HepG2 (cell line): ENCODE measurements around the gene ZCCHC3. TPM values are rescaled to one million over a fixed set of nuclear protein-coding genes. Genes with fewer than 3 reads are reported as not detected.

Experiments used
- ARNTL ChIP-seq: sonication (generic); formaldehyde crosslinking; IDR thresholded peaks from 2 replicates; pipeline ENCODE4 v1.4.0; 2020; ENCODE audit warnings: mild to moderate bottlenecking, missing genetic modification reagents
- CREM ChIP-seq, 2 experiments: sonication (generic) in 1 of 2; formaldehyde crosslinking in 1 of 2; IDR thresholded peaks; 2 replicates each; pipeline versions ENCODE4 v1.4.0 to v1.6.1; 2016 to 2020; ENCODE audit warnings: antibody characterized with exemption in 1 of 2, mild to moderate bottlenecking in 1 of 2, missing genetic modification reagents in 1 of 2
- DMAP1 ChIP-seq: IDR thresholded peaks from 2 replicates; pipeline ENCODE4 v1.6.1; 2016
- FOSL2 ChIP-seq: sonication (generic); formaldehyde crosslinking; IDR thresholded peaks from 2 replicates; pipeline ENCODE4 v1.4.0; 2020; ENCODE audit warnings: missing genetic modification reagents
- ISL2 ChIP-seq: sonication (generic); formaldehyde crosslinking; IDR thresholded peaks from 2 replicates; pipeline ENCODE4 v1.5.0; 2020; ENCODE audit warnings: missing genetic modification reagents
- NR2F2 ChIP-seq: IDR thresholded peaks from 2 replicates; pipeline ENCODE4 v1.6.1; 2012; ENCODE audit warnings: low read depth, inconsistent platforms, borderline replicate concordance
- RCOR2 ChIP-seq: IDR thresholded peaks from 2 replicates; pipeline ENCODE4 v1.6.1; 2016; ENCODE audit warnings: missing biosample characterization, missing genetic modification reagents
- SSRP1 ChIP-seq: IDR thresholded peaks from 2 replicates; pipeline ENCODE4 v1.6.1; 2016; ENCODE audit warnings: control low read depth
- TBP ChIP-seq: sonication (generic); formaldehyde crosslinking; IDR thresholded peaks from 2 replicates; pipeline ENCODE4 v1.5.0; 2020; ENCODE audit warnings: missing genetic modification reagents
- TOPORS ChIP-seq: sonication (generic); formaldehyde crosslinking; IDR thresholded peaks from 2 replicates; pipeline ENCODE4 v1.8.0; 2023; ENCODE audit warnings: mild to moderate bottlenecking, missing genetic modification reagents
- XBP1 ChIP-seq: sonication (generic); formaldehyde crosslinking; IDR thresholded peaks from 2 replicates; pipeline ENCODE4 v1.5.0; 2020; ENCODE audit warnings: missing genetic modification reagents
- ZBTB3 ChIP-seq: sonication (generic); formaldehyde crosslinking; IDR thresholded peaks from 2 replicates; pipeline ENCODE4 v1.4.0; 2020; ENCODE audit warnings: low read depth, mild to moderate bottlenecking, moderate library complexity, missing genetic modification reagents, borderline replicate concordance
- ZC3H13 ChIP-seq: sonication (generic); formaldehyde crosslinking; IDR thresholded peaks from 2 replicates; pipeline ENCODE4 v1.8.1; 2023; ENCODE audit warnings: mild to moderate bottlenecking, missing genetic modification reagents, moderate library complexity
- ZNF296 ChIP-seq: sonication (generic); formaldehyde crosslinking; conservative IDR thresholded peaks from 2 replicates; pipeline ENCODE4 v1.5.0; 2020; ENCODE audit warnings: mild to moderate bottlenecking, missing genetic modification reagents
- ZNF331 ChIP-seq: sonication (generic); formaldehyde crosslinking; IDR thresholded peaks from 2 replicates; pipeline ENCODE4 v1.4.0; 2020; ENCODE audit warnings: missing genetic modification reagents
- ZNF350 ChIP-seq: sonication (generic); formaldehyde crosslinking; IDR thresholded peaks from 2 replicates; pipeline ENCODE4 v1.4.0; 2020; ENCODE audit warnings: mild to moderate bottlenecking, low read depth, missing genetic modification reagents, borderline replicate concordance
- ZNF451 ChIP-seq: sonication (generic); formaldehyde crosslinking; IDR thresholded peaks from 2 replicates; pipeline ENCODE4 v1.5.0; 2020; ENCODE audit warnings: mild to moderate bottlenecking, missing genetic modification reagents
- ZNF879 ChIP-seq: sonication (generic); formaldehyde crosslinking; IDR thresholded peaks from 2 replicates; pipeline ENCODE4 v1.8.1; 2023; ENCODE audit warnings: missing genetic modification reagents
- polyA plus RNA-seq, 8 experiments: library from polyadenylated mRNA; depleted of rRNA in 3 of 8; stranded (reverse) in 7 of 8; unstranded in 1 of 8; fragments of >200 nt; fragmentation: Illumina TruSeq in 4 of 8; extraction: Trizol in 4 of 8; gene quantifications; 2 replicates each; pipeline versions ENCODE4 v1.2.1 to v1.2.3, GENCODE V29; 2011 to 2016; ENCODE audit warnings: low read depth in 4 of 8, missing spikeins in 1 of 8, mixed read lengths in 1 of 8; ENCODE audit not compliant: insufficient read depth in 1 of 8
- total RNA-seq, 5 experiments: library from RNA; depleted of rRNA; stranded (reverse); fragments of >200 nt; fragmentation: Illumina TruSeq; extraction: Trizol; gene quantifications; 2 replicates each; pipeline ENCODE4 v1.2.3, GENCODE V29; 2016; ENCODE audit warnings: low read depth in 1 of 5
- TF ChIP-seq, protein P1 (sequence below): IDR thresholded peaks from 2 replicates; pipeline ENCODE4 v1.6.1; 2016; ENCODE audit warnings: low read depth, missing genetic modification reagents, missing compliant biosample characterization
- TF ChIP-seq, protein P2 (sequence below): fragments of 450-650 bp; IDR thresholded peaks from 2 replicates; pipeline ENCODE4 v1.6.1; 2016

Gene ZCCHC3
- total and polyA plus RNA-seq, 2 of the 13 experiments (the other 11 are each of a cell fraction or from before 2014, with no cell fraction given) = 46.6 to 63.0 TPM

DNA sequence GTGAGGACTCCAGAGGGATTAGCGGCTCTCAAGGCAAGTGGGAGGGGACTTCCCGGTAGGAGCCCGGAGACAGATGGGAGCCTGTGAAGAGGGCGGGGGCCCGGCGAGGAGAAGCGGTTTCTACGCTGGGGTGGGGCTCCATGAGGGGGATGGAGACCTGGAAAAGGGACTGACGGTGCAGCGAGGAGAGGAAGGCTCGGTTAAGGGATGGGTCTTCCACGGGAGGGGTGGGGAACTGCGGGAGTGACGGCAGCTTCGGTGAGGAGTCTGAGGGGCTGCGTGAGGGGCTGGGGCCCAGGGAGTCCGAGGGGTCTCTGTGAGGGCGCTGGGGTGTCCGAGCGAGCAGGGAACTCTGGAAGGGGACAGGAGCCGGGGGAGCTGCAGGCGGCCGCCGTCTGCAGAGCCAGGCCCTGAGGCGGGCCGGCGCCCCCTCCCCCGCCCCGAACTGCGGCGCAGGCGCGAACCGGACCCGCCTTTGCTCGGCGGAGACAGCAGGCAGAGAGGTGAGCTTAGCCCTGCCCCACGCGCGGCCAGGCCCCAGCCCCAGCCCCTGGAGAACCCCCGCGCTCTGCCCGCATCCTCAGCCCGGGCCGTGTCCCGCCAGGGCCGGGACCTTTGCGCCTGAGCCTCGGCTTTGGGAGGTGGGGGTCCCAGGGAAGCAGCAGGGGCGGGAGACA, 49.4 kb downstream of the ZCCHC3 start, which contains the start of gene NRSN2 (continued):
- TF ChIP-seq CREM (IDR thresholded peaks at IDR 0.05) = no peak
- TF ChIP-seq CREM (CRISPR knock-in tag; IDR thresholded peaks at IDR 0.05) = no peak
- TF ChIP-seq XBP1 (CRISPR knock-in tag) = no peak
- TF ChIP-seq, protein P1, sequence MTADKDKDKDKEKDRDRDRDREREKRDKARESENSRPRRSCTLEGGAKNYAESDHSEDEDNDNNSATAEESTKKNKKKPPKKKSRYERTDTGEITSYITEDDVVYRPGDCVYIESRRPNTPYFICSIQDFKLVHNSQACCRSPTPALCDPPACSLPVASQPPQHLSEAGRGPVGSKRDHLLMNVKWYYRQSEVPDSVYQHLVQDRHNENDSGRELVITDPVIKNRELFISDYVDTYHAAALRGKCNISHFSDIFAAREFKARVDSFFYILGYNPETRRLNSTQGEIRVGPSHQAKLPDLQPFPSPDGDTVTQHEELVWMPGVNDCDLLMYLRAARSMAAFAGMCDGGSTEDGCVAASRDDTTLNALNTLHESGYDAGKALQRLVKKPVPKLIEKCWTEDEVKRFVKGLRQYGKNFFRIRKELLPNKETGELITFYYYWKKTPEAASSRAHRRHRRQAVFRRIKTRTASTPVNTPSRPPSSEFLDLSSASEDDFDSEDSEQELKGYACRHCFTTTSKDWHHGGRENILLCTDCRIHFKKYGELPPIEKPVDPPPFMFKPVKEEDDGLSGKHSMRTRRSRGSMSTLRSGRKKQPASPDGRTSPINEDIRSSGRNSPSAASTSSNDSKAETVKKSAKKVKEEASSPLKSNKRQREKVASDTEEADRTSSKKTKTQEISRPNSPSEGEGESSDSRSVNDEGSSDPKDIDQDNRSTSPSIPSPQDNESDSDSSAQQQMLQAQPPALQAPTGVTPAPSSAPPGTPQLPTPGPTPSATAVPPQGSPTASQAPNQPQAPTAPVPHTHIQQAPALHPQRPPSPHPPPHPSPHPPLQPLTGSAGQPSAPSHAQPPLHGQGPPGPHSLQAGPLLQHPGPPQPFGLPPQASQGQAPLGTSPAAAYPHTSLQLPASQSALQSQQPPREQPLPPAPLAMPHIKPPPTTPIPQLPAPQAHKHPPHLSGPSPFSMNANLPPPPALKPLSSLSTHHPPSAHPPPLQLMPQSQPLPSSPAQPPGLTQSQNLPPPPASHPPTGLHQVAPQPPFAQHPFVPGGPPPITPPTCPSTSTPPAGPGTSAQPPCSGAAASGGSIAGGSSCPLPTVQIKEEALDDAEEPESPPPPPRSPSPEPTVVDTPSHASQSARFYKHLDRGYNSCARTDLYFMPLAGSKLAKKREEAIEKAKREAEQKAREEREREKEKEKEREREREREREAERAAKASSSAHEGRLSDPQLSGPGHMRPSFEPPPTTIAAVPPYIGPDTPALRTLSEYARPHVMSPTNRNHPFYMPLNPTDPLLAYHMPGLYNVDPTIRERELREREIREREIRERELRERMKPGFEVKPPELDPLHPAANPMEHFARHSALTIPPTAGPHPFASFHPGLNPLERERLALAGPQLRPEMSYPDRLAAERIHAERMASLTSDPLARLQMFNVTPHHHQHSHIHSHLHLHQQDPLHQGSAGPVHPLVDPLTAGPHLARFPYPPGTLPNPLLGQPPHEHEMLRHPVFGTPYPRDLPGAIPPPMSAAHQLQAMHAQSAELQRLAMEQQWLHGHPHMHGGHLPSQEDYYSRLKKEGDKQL (CRISPR knock-in tag) = no peak
- TF ChIP-seq ZNF331 = peak; percentile 3; the same call in 1 of the 2 replicates
- no peak for TF ChIP-seq ARNTL (CRISPR knock-in tag)
- TF ChIP-seq NR2F2 = no peak; the same call in 1 of the 2 replicates
- peak; percentile 35 for TF ChIP-seq DMAP1
- no peak for TF ChIP-seq ISL2
- 0 out of 2 replicates have a peak, but pooled peaks have one; percentile 51 for TF ChIP-seq ZNF879
- peak; percentile 55 for TF ChIP-seq ZNF451
- peak; percentile 37; the same call in 1 of the 2 replicates for TF ChIP-seq TOPORS (CRISPR knock-in tag)
- TF ChIP-seq ZNF350 = no peak
- 0 out of 2 replicates have a peak, but pooled peaks have one; percentile 8 for TF ChIP-seq FOSL2 (CRISPR knock-in tag)
- no peak for TF ChIP-seq SSRP1 (CRISPR knock-in tag)
- 0 out of 2 replicates have a peak, but pooled peaks have one; percentile 26 for TF ChIP-seq ZBTB3
- TF ChIP-seq TBP (CRISPR knock-in tag) = no peak
- TF ChIP-seq, protein P2, sequence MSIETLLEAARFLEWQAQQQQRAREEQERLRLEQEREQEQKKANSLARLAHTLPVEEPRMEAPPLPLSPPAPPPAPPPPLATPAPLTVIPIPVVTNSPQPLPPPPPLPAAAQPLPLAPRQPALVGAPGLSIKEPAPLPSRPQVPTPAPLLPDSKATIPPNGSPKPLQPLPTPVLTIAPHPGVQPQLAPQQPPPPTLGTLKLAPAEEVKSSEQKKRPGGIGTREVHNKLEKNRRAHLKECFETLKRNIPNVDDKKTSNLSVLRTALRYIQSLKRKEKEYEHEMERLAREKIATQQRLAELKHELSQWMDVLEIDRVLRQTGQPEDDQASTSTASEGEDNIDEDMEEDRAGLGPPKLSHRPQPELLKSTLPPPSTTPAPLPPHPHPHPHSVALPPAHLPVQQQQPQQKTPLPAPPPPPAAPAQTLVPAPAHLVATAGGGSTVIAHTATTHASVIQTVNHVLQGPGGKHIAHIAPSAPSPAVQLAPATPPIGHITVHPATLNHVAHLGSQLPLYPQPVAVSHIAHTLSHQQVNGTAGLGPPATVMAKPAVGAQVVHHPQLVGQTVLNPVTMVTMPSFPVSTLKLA = no peak
- TF ChIP-seq RCOR2 = no peak
- no peak; the same call in 1 of the 2 replicates for TF ChIP-seq ZC3H13
- no peak for TF ChIP-seq ZNF296 (CRISPR knock-in tag)
